ENCODE data around the gene CDK15.

GRCh38 chr2:201908901-201909300 lies 102.6 kb downstream of the CDK15 start:
- TF ChIP-seq CTCF (IDR thresholded peaks at IDR 0.05): no peak
- TF ChIP-seq, protein P1, sequence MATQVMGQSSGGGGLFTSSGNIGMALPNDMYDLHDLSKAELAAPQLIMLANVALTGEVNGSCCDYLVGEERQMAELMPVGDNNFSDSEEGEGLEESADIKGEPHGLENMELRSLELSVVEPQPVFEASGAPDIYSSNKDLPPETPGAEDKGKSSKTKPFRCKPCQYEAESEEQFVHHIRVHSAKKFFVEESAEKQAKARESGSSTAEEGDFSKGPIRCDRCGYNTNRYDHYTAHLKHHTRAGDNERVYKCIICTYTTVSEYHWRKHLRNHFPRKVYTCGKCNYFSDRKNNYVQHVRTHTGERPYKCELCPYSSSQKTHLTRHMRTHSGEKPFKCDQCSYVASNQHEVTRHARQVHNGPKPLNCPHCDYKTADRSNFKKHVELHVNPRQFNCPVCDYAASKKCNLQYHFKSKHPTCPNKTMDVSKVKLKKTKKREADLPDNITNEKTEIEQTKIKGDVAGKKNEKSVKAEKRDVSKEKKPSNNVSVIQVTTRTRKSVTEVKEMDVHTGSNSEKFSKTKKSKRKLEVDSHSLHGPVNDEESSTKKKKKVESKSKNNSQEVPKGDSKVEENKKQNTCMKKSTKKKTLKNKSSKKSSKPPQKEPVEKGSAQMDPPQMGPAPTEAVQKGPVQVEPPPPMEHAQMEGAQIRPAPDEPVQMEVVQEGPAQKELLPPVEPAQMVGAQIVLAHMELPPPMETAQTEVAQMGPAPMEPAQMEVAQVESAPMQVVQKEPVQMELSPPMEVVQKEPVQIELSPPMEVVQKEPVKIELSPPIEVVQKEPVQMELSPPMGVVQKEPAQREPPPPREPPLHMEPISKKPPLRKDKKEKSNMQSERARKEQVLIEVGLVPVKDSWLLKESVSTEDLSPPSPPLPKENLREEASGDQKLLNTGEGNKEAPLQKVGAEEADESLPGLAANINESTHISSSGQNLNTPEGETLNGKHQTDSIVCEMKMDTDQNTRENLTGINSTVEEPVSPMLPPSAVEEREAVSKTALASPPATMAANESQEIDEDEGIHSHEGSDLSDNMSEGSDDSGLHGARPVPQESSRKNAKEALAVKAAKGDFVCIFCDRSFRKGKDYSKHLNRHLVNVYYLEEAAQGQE (IDR thresholded peaks at IDR 0.05; ENCODE audit: insufficient read depth in 1 of 2, low read depth in 2 of 2, low read length in 1 of 2): no peak
- no peak for TF ChIP-seq POLR2AphosphoS5 (IDR thresholded peaks at IDR 0.05; ENCODE audit: low read depth, low read length)
- TF ChIP-seq SIN3A (IDR thresholded peaks at IDR 0.05; ENCODE audit: borderline replicate concordance, insufficient read depth, low read depth, low read length): no peak

All from Panc1 (cell line).